Calu3 (cell line): ENCODE measurements around the gene MAGED4. TPM values are rescaled to one million over a fixed set of nuclear protein-coding genes. Genes with fewer than 3 reads are reported as not detected.
"Not testable (repeated sequence)": the region's sequence is repeated elsewhere in the genome, so short reads cannot be mapped to it uniquely, and the experiment has no call there.

ENCODE experiments used
- Bru-seq: library from RNA; stranded (reverse); fragments of 400-500 nt; gene quantifications from one replicate; lab custom pipeline; 2021; lab: Mats Ljungman, UMichigan
- BruChase-seq, 2 experiments: library from RNA; stranded (reverse); fragments of 400-500 nt; gene quantifications; one replicate each; lab custom pipeline; 2021; lab: Mats Ljungman, UMichigan
- BruUV-seq: library from RNA; stranded (reverse); fragments of 400-500 nt; replicated peaks from 2 replicates; lab custom pipeline; 2021; lab: Mats Ljungman, UMichigan
- CTCF ChIA-PET: fragments of 300-600 bp; sonication (Branson Sonifier 250); formaldehyde crosslinking; loops from one replicate; lab custom pipeline; 2022; ENCODE audit warnings: antibody characterized with exemption; lab: Charles Lee
- DNase-seq: peaks from one replicate; pipeline ENCODE4 v3.0.0; 2022
- H3K27ac Mint-ChIP-seq: one replicate; pipeline ENCODE4 v1.8.0; 2022; ENCODE audit warnings: mixed read lengths; ENCODE audit not compliant: unreplicated experiment
- H3K27me3 Mint-ChIP-seq: one replicate; pipeline ENCODE4 v1.8.0; 2022; ENCODE audit warnings: mixed read lengths; ENCODE audit not compliant: unreplicated experiment
- H3K36me3 Mint-ChIP-seq: one replicate; pipeline ENCODE4 v1.8.0; 2022; ENCODE audit warnings: mild to moderate bottlenecking, moderate library complexity, mixed read lengths; ENCODE audit not compliant: insufficient read depth, unreplicated experiment
- H3K4me1 Mint-ChIP-seq: one replicate; pipeline ENCODE4 v1.8.0; 2022; ENCODE audit warnings: mild to moderate bottlenecking, low read depth, mixed read lengths; ENCODE audit not compliant: unreplicated experiment
- H3K4me3 Mint-ChIP-seq: one replicate; pipeline ENCODE4 v1.8.0; 2022; ENCODE audit warnings: mild to moderate bottlenecking, low read depth, moderate library complexity, mixed read lengths; ENCODE audit not compliant: unreplicated experiment
- H3K9me3 Mint-ChIP-seq: one replicate; pipeline ENCODE4 v1.8.0; 2022; ENCODE audit warnings: low read depth, mixed read lengths; ENCODE audit not compliant: unreplicated experiment
- CTCF ChIP-seq: fragments of 200-600 bp; IDR thresholded peaks from one replicate; pipeline ENCODE4 v1.8.0; 2022; ENCODE audit warnings: antibody characterized with exemption; ENCODE audit not compliant: unreplicated experiment
- intact Hi-C: fragments of 100-400 bp; cut with micrococcal nuclease; formaldehyde crosslinking; loops from one replicate; pipeline ENCODE4 v1.10.0; 2022; ENCODE audit not compliant: unreplicated experiment
- long read RNA-seq: library from polyadenylated mRNA; stranded (forward); transcript quantifications from one replicate; pipeline ENCODE4 v2.0.0, GENCODE V29; 2022
- total RNA-seq: library from RNA; stranded (reverse); gene quantifications from 2 replicates; pipeline ENCODE4 v1.2.3, GENCODE V29; 2022

The MAGED4 gene
- total RNA-seq (5.7 and 7.8 TPM in 2 replicates), Bru-seq, nascent RNA (not detected), BruChase-seq, experiment 1, labeled RNA remaining after a 6-hour chase (not detected), BruChase-seq, experiment 2, labeled RNA remaining after a 2-hour chase (not detected)
- long read RNA-seq, partial matches to known transcripts, result 0 of 5 reads
- long read RNA-seq, other reads (novel, unspliced or antisense), result 4 of 5 reads

- H3K4me1 Mint-ChIP-seq, BruUV-seq, H3K4me3 Mint-ChIP-seq, CTCF ChIA-PET, intact Hi-C loops, H3K27me3 Mint-ChIP-seq, H3K9me3 Mint-ChIP-seq, H3K27ac Mint-ChIP-seq, DNase-seq, H3K36me3 Mint-ChIP-seq: not testable (repeated sequence)
These were observed at the start of gene MAGED4 for GRCh38 chrX:52184440-52185077. TSS of gene MAGED4 (plus strand) at chrX:52184888. CDS start at chrX:52185923, 1,035 bp downstream.

- intact Hi-C loops, result no loop called here
- Mint-ChIP-seq H3K27me3 (no peaks in the 10 kb centered on the region), H3K27ac (no peak overlapping the region), H3K4me3 (no peak overlapping the region), H3K4me1 (no peaks in the 10 kb centered on the region), H3K9me3 (no peaks in the 10 kb centered on the region), H3K36me3 (no peaks in the 10 kb centered on the region)
- DNase-seq, result no peak
- TF ChIP-seq CTCF, result no peak
- BruUV-seq, result no TSS peak
- CTCF ChIA-PET, result no interaction called here
These were observed 45.7 kb upstream of the MAGED4 start for GRCh38 chrX:52138830-52139544.

- Mint-ChIP-seq H3K9me3 (no peaks in the 10 kb centered on the region), H3K27me3 (no peaks in the 10 kb centered on the region), H3K36me3 (no peaks in the 10 kb centered on the region), H3K27ac (no peak overlapping the region), H3K4me3 (no peak overlapping the region), H3K4me1 (no peaks in the 10 kb centered on the region)
- TF ChIP-seq CTCF, result no peak
- CTCF ChIA-PET, result no interaction called here
- DNase-seq, result no peak
- intact Hi-C loops, result no loop called here
- BruUV-seq, result no TSS peak
These were observed 45.2 kb upstream of the MAGED4 start for GRCh38 chrX:52139545-52139895.

GRCh38 chrX:52140020-52140419 is 44.7 kb upstream of the MAGED4 start:
- BruUV-seq, result no TSS peak
- H3K36me3 Mint-ChIP-seq, result no peaks in the 10 kb centered on the region
- H3K27me3 Mint-ChIP-seq, result no peaks in the 10 kb centered on the region
- H3K27ac Mint-ChIP-seq, result no peak overlapping the region
- intact Hi-C loops, result no loop called here
- no peak overlapping the region for H3K4me3 Mint-ChIP-seq
- no peak for TF ChIP-seq CTCF
- CTCF ChIA-PET, result no interaction called here
- no peaks in the 10 kb centered on the region for H3K4me1 Mint-ChIP-seq
- no peak for DNase-seq
- no peaks in the 10 kb centered on the region for H3K9me3 Mint-ChIP-seq

- H3K27ac Mint-ChIP-seq, H3K27me3 Mint-ChIP-seq, H3K36me3 Mint-ChIP-seq, H3K9me3 Mint-ChIP-seq, H3K4me3 Mint-ChIP-seq, CTCF ChIA-PET, intact Hi-C loops, DNase-seq, H3K4me1 Mint-ChIP-seq, BruUV-seq: not testable (repeated sequence)
These were observed 34.0 kb upstream of the MAGED4 start for GRCh38 chrX:52150667-52151066.

- BruUV-seq, H3K9me3 Mint-ChIP-seq: not testable (repeated sequence)
These were observed 24.5 kb upstream of the MAGED4 start for GRCh38 chrX:52160140-52160539.

More at GRCh38 chrX:52160140-52160539, 24.5 kb upstream of the MAGED4 start:
- H3K4me1 Mint-ChIP-seq, H3K27me3 Mint-ChIP-seq, intact Hi-C loops, H3K27ac Mint-ChIP-seq, H3K4me3 Mint-ChIP-seq, DNase-seq, CTCF ChIA-PET, H3K36me3 Mint-ChIP-seq: not testable (repeated sequence)
